ENCODE results near the gene SFRP5.

GRCh38 chr10:97801422-97801821, 29.6 kb upstream of the SFRP5 start:
- TF ChIP-seq CTCF (IDR thresholded peaks at IDR 0.05) (no peak), EZH2phosphoT487 (IDR thresholded peaks at IDR 0.05) (no peak)
